Measurements from ENCODE around the gene OR10H3.

DNA sequence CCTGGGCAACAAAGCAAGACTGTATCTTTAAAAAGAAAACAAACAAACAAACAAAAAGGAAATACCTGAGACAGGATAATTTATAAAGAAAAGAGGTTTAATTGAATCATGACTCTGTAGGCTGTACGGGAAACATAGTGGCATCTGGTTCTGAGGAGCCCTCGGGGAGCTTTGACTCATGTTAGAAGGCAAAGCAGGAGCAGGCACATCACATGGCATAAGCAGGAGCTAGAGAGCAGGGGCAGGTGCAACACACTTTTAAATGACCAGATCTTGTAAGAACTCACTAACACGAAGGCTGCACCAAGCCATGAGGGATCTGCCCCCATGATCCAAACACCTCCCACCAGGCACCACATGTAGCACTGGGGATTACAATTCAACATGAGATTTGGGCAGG is 23.1 kb upstream of the OR10H3 start:
- TF ChIP-seq, protein P1, sequence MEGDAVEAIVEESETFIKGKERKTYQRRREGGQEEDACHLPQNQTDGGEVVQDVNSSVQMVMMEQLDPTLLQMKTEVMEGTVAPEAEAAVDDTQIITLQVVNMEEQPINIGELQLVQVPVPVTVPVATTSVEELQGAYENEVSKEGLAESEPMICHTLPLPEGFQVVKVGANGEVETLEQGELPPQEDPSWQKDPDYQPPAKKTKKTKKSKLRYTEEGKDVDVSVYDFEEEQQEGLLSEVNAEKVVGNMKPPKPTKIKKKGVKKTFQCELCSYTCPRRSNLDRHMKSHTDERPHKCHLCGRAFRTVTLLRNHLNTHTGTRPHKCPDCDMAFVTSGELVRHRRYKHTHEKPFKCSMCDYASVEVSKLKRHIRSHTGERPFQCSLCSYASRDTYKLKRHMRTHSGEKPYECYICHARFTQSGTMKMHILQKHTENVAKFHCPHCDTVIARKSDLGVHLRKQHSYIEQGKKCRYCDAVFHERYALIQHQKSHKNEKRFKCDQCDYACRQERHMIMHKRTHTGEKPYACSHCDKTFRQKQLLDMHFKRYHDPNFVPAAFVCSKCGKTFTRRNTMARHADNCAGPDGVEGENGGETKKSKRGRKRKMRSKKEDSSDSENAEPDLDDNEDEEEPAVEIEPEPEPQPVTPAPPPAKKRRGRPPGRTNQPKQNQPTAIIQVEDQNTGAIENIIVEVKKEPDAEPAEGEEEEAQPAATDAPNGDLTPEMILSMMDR (IDR thresholded peaks at IDR 0.05) = no peak
- no peak for TF ChIP-seq POLR2A (IDR thresholded peaks at IDR 0.05)

Measured in adrenal gland (tissue), 5 donors.